Right lobe of liver (tissue), 6 donors: ENCODE results near the gene CRBN. TPM values are rescaled to one million over a fixed set of nuclear protein-coding genes. Genes with fewer than 3 reads are reported as not detected.

ENCODE experiments used
- ATAC-seq, 4 donors: fragments of 200-7000 bp; cut with Tn5 transposase; one replicate each; pipeline ENCODE4 v1.9.1; 2020; ENCODE audit warnings: mild to moderate bottlenecking in 4 of 4, moderate library complexity in 4 of 4
- DNase-seq, 3 donors: peaks; one replicate each; pipeline ENCODE4 v3.0.0-alpha.2; 2020
- H3K27ac ChIP-seq, 3 donors: fragments of 200-600 bp; one replicate each; pipeline ENCODE4 v1.8.0; 2022
- H3K27me3 ChIP-seq, 2 donors: fragments of 200-600 bp; one replicate each; pipeline ENCODE4 v1.8.0; 2022
- H3K36me3 ChIP-seq, 4 donors: fragments of 200-600 bp; sonication (generic) in 1 of 4; one replicate each; pipeline versions ENCODE4 v1.5.1 to v1.8.0; 2017 to 2022; ENCODE audit warnings: control low read depth in 1 of 4
- H3K4me1 ChIP-seq, 4 donors: fragments of 200-600 bp; sonication (generic) in 1 of 4; one replicate each; pipeline versions ENCODE4 v1.5.1 to v1.8.0; 2017 to 2022; ENCODE audit warnings: control low read depth in 1 of 4
- H3K4me3 ChIP-seq, 3 donors: fragments of 200-600 bp; one replicate each; pipeline ENCODE4 v1.8.0; 2022
- H3K9me3 ChIP-seq, 4 donors: fragments of 200-600 bp; sonication (generic) in 1 of 4; one replicate each; pipeline versions ENCODE4 v1.5.1 to v1.8.0; 2017 to 2022; ENCODE audit warnings: control low read depth in 1 of 4
- CTCF ChIP-seq, 4 donors: fragments of 200-600 bp in 3 of 4; fragments of 450-650 bp in 1 of 4; IDR thresholded peaks; one replicate each; pipeline versions ENCODE4 v1.5.1 to v1.8.0; 2016 to 2022; ENCODE audit warnings: antibody characterized with exemption in 4 of 4, mild to moderate bottlenecking in 2 of 4
- POLR2A ChIP-seq: fragments of 450-650 bp; IDR thresholded peaks from one replicate; pipeline ENCODE4 v1.6.1; 2017; ENCODE audit warnings: antibody characterized with exemption, mild to moderate bottlenecking
- WGBS: methylation state at CpG from one replicate; pipeline ENCODE4 v1.1.6; 2018; ENCODE audit warnings: low coverage, low lambda C conversion rate; ENCODE audit not compliant: insufficient coverage; ENCODE audit errors: missing lambda C conversion rate; 5-methylcytosine and 5-hydroxymethylcytosine counted together
- intact Hi-C, 2 donors: fragments of 100-400 bp; cut with DNase I; formaldehyde crosslinking; loops; one replicate each; pipeline versions ENCODE4 v1.11.2 to v1.14.1; 2022
- small RNA-seq, 2 experiments: library from RNA; depleted of rRNA; stranded (forward); fragments of <200 nt; gene quantifications; one replicate each; pipeline ENCODE3, GENCODE V24; 2016
- total RNA-seq, 6 experiments: library from RNA; depleted of rRNA in 2 of 6; stranded (reverse); fragments of >200 nt in 2 of 6; fragmentation: NEBNext Ultra II Directional in 3 of 6; extraction: Animal tissue kit (Norgen Biotek cat#: 25700) in 3 of 6; gene quantifications; one replicate each; pipeline versions ENCODE4 v1.1.0 to v1.2.4, GENCODE V29; 2016 to 2023
- donor health status: DM: no; HTN: yes; CAD: no.
- donor health status: DM: no; HTN: no; CAD: no.
- donor health status: DM: no; HTN: no; CAD: no.
- donor health status: DM: no; HTN: yes; CAD: no.
- donor health status: DM: no; HTN: yes; CAD: no.

The CRBN gene
- total RNA-seq, 6 experiments from 2014 or later = 21.7 to 32.3 (median 24.1) TPM

GRCh38 chr3:3105246-3105645 is 74.2 kb downstream of the CRBN start:
- H3K36me3 ChIP-seq = no peaks in the 10 kb centered on the region
- H3K4me3 ChIP-seq = no peak overlapping the region
- no peaks in the 10 kb centered on the region for H3K4me1 ChIP-seq
- H3K27ac ChIP-seq = no peak overlapping the region
- 56% methylated on average over 3 of the region's 3 CpGs for WGBS
- H3K27me3 ChIP-seq = no peaks in the 10 kb centered on the region
- ATAC-seq (no peak), DNase-seq (no peak)
- TF ChIP-seq CTCF (IDR thresholded peaks at IDR 0.05) = no peak
- TF ChIP-seq POLR2A = no peak
- intact Hi-C loops = no loop called here
- no peaks in the 10 kb centered on the region for H3K9me3 ChIP-seq

GRCh38 chr3:3102751-3103150 is 76.7 kb downstream of the CRBN start:
- DNase-seq (no peak), ATAC-seq (no peak)
- H3K36me3 ChIP-seq = no peaks in the 10 kb centered on the region
- H3K9me3 ChIP-seq = no peaks in the 10 kb centered on the region
- intact Hi-C loops = no loop called here
- TF ChIP-seq CTCF (IDR thresholded peaks at IDR 0.05) = no peak
- no peak for TF ChIP-seq POLR2A
- WGBS = 67% methylated on average over 6 of the region's 6 CpGs
- H3K4me3 ChIP-seq = no peak overlapping the region
- no peaks in the 10 kb centered on the region for H3K4me1 ChIP-seq
- no peaks in the 10 kb centered on the region for H3K27me3 ChIP-seq
- no peak overlapping the region for H3K27ac ChIP-seq

- TF ChIP-seq POLR2A (no peak), CTCF (IDR thresholded peaks at IDR 0.05) (no peak)
- Histone ChIP-seq H3K4me3 (no peak overlapping the region), H3K27ac (no peak overlapping the region), H3K9me3 (no peaks in the 10 kb centered on the region), H3K36me3 (no peaks in the 10 kb centered on the region), H3K4me1 (no peaks in the 10 kb centered on the region), H3K27me3 (no peaks in the 10 kb centered on the region)
- WGBS = 51% methylated on average over 6 of the region's 6 CpGs
- intact Hi-C loops = no loop called here
- no peak for DNase-seq
- ATAC-seq = no peak
These were observed 77.6 kb downstream of the CRBN start for GRCh38 chr3:3101660-3102458.

Small RNA genes within 50 kb of the gene (small RNA-seq; reads per million reads assigned to genes)
- gene RF00416 = 0 reads per million in 2 experiments

Other genes starting within 250 kb of the CRBN start
- gene IL5RA, start 69.3 kb downstream of the CRBN start, total RNA-seq = not detected
- 10 to 100 TPM in 1 of 6 experiments, 1 to 10 TPM in 5; 7.4 to 11.8 (median 9.1) TPM for gene TRNT1, start 52.8 kb downstream of the CRBN start, total RNA-seq